Measurements from ENCODE around the gene S1PR5.

The S1PR5 gene

GRCh38 chr19:10468133-10468532 is 49.1 kb downstream of the S1PR5 start:
- TF ChIP-seq TAF1 (IDR thresholded peaks at IDR 0.05; ENCODE audit: borderline replicate concordance, insufficient read depth, low read length) (no peak), SIN3A (IDR thresholded peaks at IDR 0.05; ENCODE audit: borderline replicate concordance, insufficient read depth, low read length) (no peak), FOXP2 (optimal IDR thresholded peaks at IDR 0.05; ENCODE audit: borderline replicate concordance, extremely low read depth, extremely low read length, insufficient read depth) (no peak), POLR2AphosphoS5 (IDR thresholded peaks at IDR 0.05; ENCODE audit: low read depth, low read length) (no peak)
- TF ChIP-seq, protein P1, sequence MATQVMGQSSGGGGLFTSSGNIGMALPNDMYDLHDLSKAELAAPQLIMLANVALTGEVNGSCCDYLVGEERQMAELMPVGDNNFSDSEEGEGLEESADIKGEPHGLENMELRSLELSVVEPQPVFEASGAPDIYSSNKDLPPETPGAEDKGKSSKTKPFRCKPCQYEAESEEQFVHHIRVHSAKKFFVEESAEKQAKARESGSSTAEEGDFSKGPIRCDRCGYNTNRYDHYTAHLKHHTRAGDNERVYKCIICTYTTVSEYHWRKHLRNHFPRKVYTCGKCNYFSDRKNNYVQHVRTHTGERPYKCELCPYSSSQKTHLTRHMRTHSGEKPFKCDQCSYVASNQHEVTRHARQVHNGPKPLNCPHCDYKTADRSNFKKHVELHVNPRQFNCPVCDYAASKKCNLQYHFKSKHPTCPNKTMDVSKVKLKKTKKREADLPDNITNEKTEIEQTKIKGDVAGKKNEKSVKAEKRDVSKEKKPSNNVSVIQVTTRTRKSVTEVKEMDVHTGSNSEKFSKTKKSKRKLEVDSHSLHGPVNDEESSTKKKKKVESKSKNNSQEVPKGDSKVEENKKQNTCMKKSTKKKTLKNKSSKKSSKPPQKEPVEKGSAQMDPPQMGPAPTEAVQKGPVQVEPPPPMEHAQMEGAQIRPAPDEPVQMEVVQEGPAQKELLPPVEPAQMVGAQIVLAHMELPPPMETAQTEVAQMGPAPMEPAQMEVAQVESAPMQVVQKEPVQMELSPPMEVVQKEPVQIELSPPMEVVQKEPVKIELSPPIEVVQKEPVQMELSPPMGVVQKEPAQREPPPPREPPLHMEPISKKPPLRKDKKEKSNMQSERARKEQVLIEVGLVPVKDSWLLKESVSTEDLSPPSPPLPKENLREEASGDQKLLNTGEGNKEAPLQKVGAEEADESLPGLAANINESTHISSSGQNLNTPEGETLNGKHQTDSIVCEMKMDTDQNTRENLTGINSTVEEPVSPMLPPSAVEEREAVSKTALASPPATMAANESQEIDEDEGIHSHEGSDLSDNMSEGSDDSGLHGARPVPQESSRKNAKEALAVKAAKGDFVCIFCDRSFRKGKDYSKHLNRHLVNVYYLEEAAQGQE (IDR thresholded peaks at IDR 0.05; ENCODE audit: insufficient read depth in 1 of 2, low read depth in 2 of 2, low read length in 2 of 2) = no peak

GRCh38 chr19:10467104-10467706 is 50.0 kb downstream of the S1PR5 start:
- no peak for TF ChIP-seq SIN3A (IDR thresholded peaks at IDR 0.05; ENCODE audit: borderline replicate concordance, insufficient read depth, low read length)
- TF ChIP-seq POLR2AphosphoS5 (IDR thresholded peaks at IDR 0.05; ENCODE audit: low read depth, low read length) = no peak
- no peak for TF ChIP-seq FOXP2 (optimal IDR thresholded peaks at IDR 0.05; ENCODE audit: borderline replicate concordance, extremely low read depth, extremely low read length, insufficient read depth)
- no peak for TF ChIP-seq TAF1 (IDR thresholded peaks at IDR 0.05; ENCODE audit: borderline replicate concordance, insufficient read depth, low read length)
- TF ChIP-seq, protein P1 (IDR thresholded peaks at IDR 0.05; ENCODE audit: insufficient read depth in 1 of 2, low read depth in 2 of 2, low read length in 2 of 2) = no peak

- TF ChIP-seq, protein P1 (IDR thresholded peaks at IDR 0.05; ENCODE audit: insufficient read depth in 1 of 2, low read depth in 2 of 2, low read length in 2 of 2) = no peak
- no peak for TF ChIP-seq SIN3A (IDR thresholded peaks at IDR 0.05; ENCODE audit: borderline replicate concordance, insufficient read depth, low read length)
- TF ChIP-seq FOXP2 (optimal IDR thresholded peaks at IDR 0.05; ENCODE audit: borderline replicate concordance, extremely low read depth, extremely low read length, insufficient read depth) = no peak
- TF ChIP-seq TAF1 (IDR thresholded peaks at IDR 0.05; ENCODE audit: borderline replicate concordance, insufficient read depth, low read length) = no peak
- no peak for TF ChIP-seq POLR2AphosphoS5 (IDR thresholded peaks at IDR 0.05; ENCODE audit: low read depth, low read length)
Observed at GRCh38 chr19:10464456-10464855, 52.8 kb downstream of the S1PR5 start.
